Measurements from ENCODE around the gene TMEFF2. TPM values are rescaled to one million over a fixed set of nuclear protein-coding genes. Genes with fewer than 3 reads are reported as not detected.

The TMEFF2 gene
- total RNA-seq, 1 donor = under 0.01 TPM

GRCh38 chr2:191994749-191995148, 200.0 kb downstream of the TMEFF2 start:
- Histone ChIP-seq H3K4me2 (ENCODE audit: insufficient read depth, low read length) (no peak overlapping the region), H4K20me1 (ENCODE audit: insufficient read depth, low read length) (no peaks in the 10 kb centered on the region), H2AFZ (ENCODE audit: low read length) (no peak overlapping the region), H3K27ac (ENCODE audit: low read depth, low read length) (no peak overlapping the region), H3K27me3 (ENCODE audit: insufficient read depth, low read length) (no peaks in the 10 kb centered on the region), H3K79me2 (ENCODE audit: insufficient read depth, low read length) (no peaks in the 10 kb centered on the region), H3K4me3 (ENCODE audit: insufficient read depth, low read length) (no peak overlapping the region), H3K9me3 (ENCODE audit: low read depth, low read length) (no peaks in the 10 kb centered on the region), H3K36me3 (ENCODE audit: insufficient read depth, low read length) (no peaks in the 10 kb centered on the region), H3K4me1 (ENCODE audit: insufficient read depth, low read length) (no peaks in the 10 kb centered on the region)
- TF ChIP-seq CTCF (IDR thresholded peaks at IDR 0.05; ENCODE audit: extremely low read depth, low read depth, low read length) = no peak
- no peak for DNase-seq (ENCODE audit: insufficient read length, low spot score, missing footprints)

GRCh38 chr2:191991442-191991841, 203.3 kb downstream of the TMEFF2 start:
- Histone ChIP-seq H3K4me2 (ENCODE audit: insufficient read depth, low read length) (no peak overlapping the region), H3K27ac (ENCODE audit: low read depth, low read length) (no peak overlapping the region), H3K79me2 (ENCODE audit: insufficient read depth, low read length) (no peaks in the 10 kb centered on the region), H2AFZ (ENCODE audit: low read length) (peak overlapping the region; percentile 30), H3K4me1 (ENCODE audit: insufficient read depth, low read length) (no peaks in the 10 kb centered on the region), H3K9me3 (ENCODE audit: low read depth, low read length) (no peaks in the 10 kb centered on the region), H3K4me3 (ENCODE audit: insufficient read depth, low read length) (no peak overlapping the region), H3K36me3 (ENCODE audit: insufficient read depth, low read length) (no peaks in the 10 kb centered on the region), H4K20me1 (ENCODE audit: insufficient read depth, low read length) (no peaks in the 10 kb centered on the region), H3K27me3 (ENCODE audit: insufficient read depth, low read length) (no peaks in the 10 kb centered on the region)
- no peak for TF ChIP-seq CTCF (IDR thresholded peaks at IDR 0.05; ENCODE audit: extremely low read depth, low read depth, low read length)
- no peak for DNase-seq (ENCODE audit: insufficient read length, low spot score, missing footprints)

- Histone ChIP-seq H2AFZ (ENCODE audit: low read length) (no peak overlapping the region), H3K36me3 (ENCODE audit: insufficient read depth, low read length) (no peaks in the 10 kb centered on the region), H3K4me2 (ENCODE audit: insufficient read depth, low read length) (no peak overlapping the region), H3K4me1 (ENCODE audit: insufficient read depth, low read length) (no peaks in the 10 kb centered on the region), H3K27ac (ENCODE audit: low read depth, low read length) (no peak overlapping the region), H3K4me3 (ENCODE audit: insufficient read depth, low read length) (no peak overlapping the region), H3K27me3 (ENCODE audit: insufficient read depth, low read length) (no peaks in the 10 kb centered on the region), H4K20me1 (ENCODE audit: insufficient read depth, low read length) (no peaks in the 10 kb centered on the region), H3K9me3 (ENCODE audit: low read depth, low read length) (no peaks in the 10 kb centered on the region), H3K79me2 (ENCODE audit: insufficient read depth, low read length) (no peaks in the 10 kb centered on the region)
- DNase-seq (ENCODE audit: insufficient read length, low spot score, missing footprints) = no peak
- TF ChIP-seq CTCF (IDR thresholded peaks at IDR 0.05; ENCODE audit: extremely low read depth, low read depth, low read length) = no peak
Measured at GRCh38 chr2:191985740-191986139, 209.0 kb downstream of the TMEFF2 start.

GRCh38 chr2:191983591-191983990, 211.1 kb downstream of the TMEFF2 start:
- no peaks in the 10 kb centered on the region for H3K36me3 ChIP-seq (ENCODE audit: insufficient read depth, low read length)
- H3K4me1 ChIP-seq (ENCODE audit: insufficient read depth, low read length) = no peaks in the 10 kb centered on the region
- H3K4me2 ChIP-seq (ENCODE audit: insufficient read depth, low read length) = no peak overlapping the region
- H3K27ac ChIP-seq (ENCODE audit: low read depth, low read length) = no peak overlapping the region
- no peak for DNase-seq (ENCODE audit: insufficient read length, low spot score, missing footprints)
- H4K20me1 ChIP-seq (ENCODE audit: insufficient read depth, low read length) = no peaks in the 10 kb centered on the region
- TF ChIP-seq CTCF (IDR thresholded peaks at IDR 0.05; ENCODE audit: extremely low read depth, low read depth, low read length) = no peak
- no peaks in the 10 kb centered on the region for H3K27me3 ChIP-seq (ENCODE audit: insufficient read depth, low read length)
- H3K79me2 ChIP-seq (ENCODE audit: insufficient read depth, low read length) = no peaks in the 10 kb centered on the region
- H2AFZ ChIP-seq (ENCODE audit: low read length) = no peak overlapping the region
- no peaks in the 10 kb centered on the region for H3K9me3 ChIP-seq (ENCODE audit: low read depth, low read length)
- no peak overlapping the region for H3K4me3 ChIP-seq (ENCODE audit: insufficient read depth, low read length)

Data from osteoblast (primary cell).